Panc1 (cell line): ENCODE results near the gene TRAPPC5.

Experiments used
- TF ChIP-seq, protein P1 (sequence below): fragments of 450-650 bp; IDR thresholded peaks from 2 replicates; pipeline ENCODE4 v1.5.1; 2017; ENCODE audit warnings: mild to moderate bottlenecking
- TF ChIP-seq, protein P2 (sequence below), 2 experiments: IDR thresholded peaks; 2 replicates each; pipeline ENCODE4 v1.6.1; 2011 to 2012; ENCODE audit warnings: low read depth in 2 of 2, control low read depth in 1 of 2, low read length in 1 of 2, mild to moderate bottlenecking in 1 of 2, moderate library complexity in 1 of 2; ENCODE audit not compliant: insufficient read depth in 1 of 2

DNA sequence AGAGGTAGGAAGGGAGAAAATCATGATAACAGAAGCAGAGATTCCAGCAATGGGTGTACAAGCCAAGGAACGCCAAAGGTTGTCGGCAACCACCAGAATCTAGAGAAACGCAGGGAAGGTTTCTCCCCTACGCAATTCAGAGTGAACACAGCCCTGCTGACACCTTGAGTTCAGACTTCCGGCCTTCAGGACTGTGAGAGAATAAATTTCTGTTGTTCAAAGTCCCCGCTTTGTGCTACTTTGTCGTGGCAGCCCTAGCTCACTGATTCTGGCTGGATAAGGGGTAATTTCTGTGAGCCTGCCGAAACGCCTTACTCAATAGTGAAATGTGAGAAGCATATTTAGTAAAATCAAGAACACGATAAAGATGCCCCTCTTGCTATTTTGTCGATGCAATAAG, 56.6 kb downstream of the TRAPPC5 start:
- TF ChIP-seq, protein P1, sequence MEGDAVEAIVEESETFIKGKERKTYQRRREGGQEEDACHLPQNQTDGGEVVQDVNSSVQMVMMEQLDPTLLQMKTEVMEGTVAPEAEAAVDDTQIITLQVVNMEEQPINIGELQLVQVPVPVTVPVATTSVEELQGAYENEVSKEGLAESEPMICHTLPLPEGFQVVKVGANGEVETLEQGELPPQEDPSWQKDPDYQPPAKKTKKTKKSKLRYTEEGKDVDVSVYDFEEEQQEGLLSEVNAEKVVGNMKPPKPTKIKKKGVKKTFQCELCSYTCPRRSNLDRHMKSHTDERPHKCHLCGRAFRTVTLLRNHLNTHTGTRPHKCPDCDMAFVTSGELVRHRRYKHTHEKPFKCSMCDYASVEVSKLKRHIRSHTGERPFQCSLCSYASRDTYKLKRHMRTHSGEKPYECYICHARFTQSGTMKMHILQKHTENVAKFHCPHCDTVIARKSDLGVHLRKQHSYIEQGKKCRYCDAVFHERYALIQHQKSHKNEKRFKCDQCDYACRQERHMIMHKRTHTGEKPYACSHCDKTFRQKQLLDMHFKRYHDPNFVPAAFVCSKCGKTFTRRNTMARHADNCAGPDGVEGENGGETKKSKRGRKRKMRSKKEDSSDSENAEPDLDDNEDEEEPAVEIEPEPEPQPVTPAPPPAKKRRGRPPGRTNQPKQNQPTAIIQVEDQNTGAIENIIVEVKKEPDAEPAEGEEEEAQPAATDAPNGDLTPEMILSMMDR = no peak
- TF ChIP-seq, protein P2, sequence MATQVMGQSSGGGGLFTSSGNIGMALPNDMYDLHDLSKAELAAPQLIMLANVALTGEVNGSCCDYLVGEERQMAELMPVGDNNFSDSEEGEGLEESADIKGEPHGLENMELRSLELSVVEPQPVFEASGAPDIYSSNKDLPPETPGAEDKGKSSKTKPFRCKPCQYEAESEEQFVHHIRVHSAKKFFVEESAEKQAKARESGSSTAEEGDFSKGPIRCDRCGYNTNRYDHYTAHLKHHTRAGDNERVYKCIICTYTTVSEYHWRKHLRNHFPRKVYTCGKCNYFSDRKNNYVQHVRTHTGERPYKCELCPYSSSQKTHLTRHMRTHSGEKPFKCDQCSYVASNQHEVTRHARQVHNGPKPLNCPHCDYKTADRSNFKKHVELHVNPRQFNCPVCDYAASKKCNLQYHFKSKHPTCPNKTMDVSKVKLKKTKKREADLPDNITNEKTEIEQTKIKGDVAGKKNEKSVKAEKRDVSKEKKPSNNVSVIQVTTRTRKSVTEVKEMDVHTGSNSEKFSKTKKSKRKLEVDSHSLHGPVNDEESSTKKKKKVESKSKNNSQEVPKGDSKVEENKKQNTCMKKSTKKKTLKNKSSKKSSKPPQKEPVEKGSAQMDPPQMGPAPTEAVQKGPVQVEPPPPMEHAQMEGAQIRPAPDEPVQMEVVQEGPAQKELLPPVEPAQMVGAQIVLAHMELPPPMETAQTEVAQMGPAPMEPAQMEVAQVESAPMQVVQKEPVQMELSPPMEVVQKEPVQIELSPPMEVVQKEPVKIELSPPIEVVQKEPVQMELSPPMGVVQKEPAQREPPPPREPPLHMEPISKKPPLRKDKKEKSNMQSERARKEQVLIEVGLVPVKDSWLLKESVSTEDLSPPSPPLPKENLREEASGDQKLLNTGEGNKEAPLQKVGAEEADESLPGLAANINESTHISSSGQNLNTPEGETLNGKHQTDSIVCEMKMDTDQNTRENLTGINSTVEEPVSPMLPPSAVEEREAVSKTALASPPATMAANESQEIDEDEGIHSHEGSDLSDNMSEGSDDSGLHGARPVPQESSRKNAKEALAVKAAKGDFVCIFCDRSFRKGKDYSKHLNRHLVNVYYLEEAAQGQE (IDR thresholded peaks at IDR 0.05; ENCODE audit: insufficient read depth in 1 of 2, low read depth in 2 of 2, low read length in 1 of 2) = no peak
